Osteoblast (primary cell): ENCODE results near the gene MYO1A. TPM values are rescaled to one million over a fixed set of nuclear protein-coding genes. Genes with fewer than 3 reads are reported as not detected.
"Not testable (repeated sequence)": the region's sequence is repeated elsewhere in the genome, so short reads cannot be mapped to it uniquely, and the experiment has no call there.

Experiments
- DNase-seq: peaks from one replicate; pipeline ENCODE4 v3.0.0; 2011; ENCODE audit warnings: low spot score, mixed read lengths; ENCODE audit not compliant: insufficient read length; ENCODE audit errors: missing footprints
- H2AFZ ChIP-seq: 2 replicates; pipeline ENCODE4 v1.6.0; 2011; ENCODE audit warnings: mild to moderate bottlenecking, low read length
- H3K27ac ChIP-seq: 2 replicates; pipeline ENCODE4 v1.5.1; 2011; ENCODE audit warnings: mild to moderate bottlenecking, low read depth, low read length, moderate library complexity
- H3K27me3 ChIP-seq: 2 replicates; pipeline ENCODE4 v1.6.0; 2012; ENCODE audit warnings: mild to moderate bottlenecking, control low read depth, inconsistent platforms, low read length, moderate library complexity; ENCODE audit not compliant: insufficient read depth
- H3K36me3 ChIP-seq: 2 replicates; pipeline ENCODE4 v1.5.1; 2011; ENCODE audit warnings: mild to moderate bottlenecking, low read length, control low read depth, moderate library complexity; ENCODE audit not compliant: insufficient read depth
- H3K4me1 ChIP-seq: 2 replicates; pipeline ENCODE4 v1.5.1; 2011; ENCODE audit warnings: mild to moderate bottlenecking, low read length, control low read depth, moderate library complexity; ENCODE audit not compliant: insufficient read depth
- H3K4me2 ChIP-seq: 2 replicates; pipeline ENCODE4 v1.6.0; 2011; ENCODE audit warnings: mild to moderate bottlenecking, low read length; ENCODE audit not compliant: insufficient read depth
- H3K4me3 ChIP-seq: fragments of 200-600 bp; sonication (generic); 3 replicates; pipeline ENCODE4 v1.5.1; 2012; ENCODE audit warnings: mild to moderate bottlenecking, low read length, inconsistent platforms; ENCODE audit not compliant: insufficient read depth
- H3K79me2 ChIP-seq: 2 replicates; pipeline ENCODE4 v1.6.0; 2012; ENCODE audit warnings: mild to moderate bottlenecking, low read length, control low read depth, inconsistent platforms; ENCODE audit not compliant: insufficient read depth
- H3K9me3 ChIP-seq: 2 replicates; pipeline ENCODE4 v1.5.1; 2011; ENCODE audit warnings: low read depth, low read length, control low read depth
- H4K20me1 ChIP-seq: 2 replicates; pipeline ENCODE4 v1.6.0; 2012; ENCODE audit warnings: mild to moderate bottlenecking, low read length, control low read depth; ENCODE audit not compliant: insufficient read depth
- CTCF ChIP-seq: IDR thresholded peaks from 2 replicates; pipeline ENCODE4 v1.5.1; 2011; ENCODE audit warnings: mild to moderate bottlenecking, low read depth, low read length, moderate library complexity; ENCODE audit errors: extremely low read depth
- total RNA-seq: library from RNA; depleted of rRNA; stranded (reverse); fragments of >200 nt; gene quantifications from 2 replicates; pipeline ENCODE4 v1.2.3, GENCODE V29; 2012

The MYO1A gene
- total RNA-seq, 1 donor: not detected

GRCh38 chr12:57019983-57020719 lies 29.8 kb downstream of the MYO1A start:
- H3K27me3 ChIP-seq: peaks cover 17% of the 10 kb centered on the region
- no peaks in the 10 kb centered on the region for H3K79me2 ChIP-seq
- DNase-seq: no peak
- no peak overlapping the region for H2AFZ ChIP-seq
- H3K4me3 ChIP-seq: no peak overlapping the region
- TF ChIP-seq CTCF: no peak
- no peaks in the 10 kb centered on the region for H3K36me3 ChIP-seq
- no peak overlapping the region for H3K4me2 ChIP-seq
- no peaks in the 10 kb centered on the region for H3K9me3 ChIP-seq
- H3K4me1 ChIP-seq: no peaks in the 10 kb centered on the region
- no peak overlapping the region for H3K27ac ChIP-seq
- H4K20me1 ChIP-seq: no peaks in the 10 kb centered on the region

GRCh38 chr12:57018906-57019305 lies 31.0 kb downstream of the MYO1A start:
- Histone ChIP-seq H3K4me3 (no peak overlapping the region), H3K27me3 (peaks cover 24% of the 10 kb centered on the region), H3K4me1 (no peaks in the 10 kb centered on the region), H3K9me3 (no peaks in the 10 kb centered on the region), H4K20me1 (no peaks in the 10 kb centered on the region), H3K27ac (no peak overlapping the region), H3K79me2 (no peaks in the 10 kb centered on the region), H3K4me2 (no peak overlapping the region), H3K36me3 (no peaks in the 10 kb centered on the region), H2AFZ (no peak overlapping the region)
- DNase-seq: no peak
- no peak for TF ChIP-seq CTCF

GRCh38 chr12:57018353-57018752 lies 31.6 kb downstream of the MYO1A start:
- not testable (repeated sequence) for H3K9me3 ChIP-seq, H3K4me3 ChIP-seq, H2AFZ ChIP-seq, DNase-seq, H4K20me1 ChIP-seq, H3K4me2 ChIP-seq, H3K79me2 ChIP-seq, H3K4me1 ChIP-seq, H3K36me3 ChIP-seq, H3K27ac ChIP-seq
- peaks cover 30% of the 10 kb centered on the region for H3K27me3 ChIP-seq

GRCh38 chr12:57016348-57016747 lies 33.6 kb downstream of the MYO1A start, which contains the start of gene TAC3:
TAC3 (minus strand) TSS chr12:57016529; CDS start chr12:57015797, 732 bp downstream.
- H3K4me3 ChIP-seq: no peak within 1 kb of the TSS
- no peak for DNase-seq
- H3K27ac ChIP-seq: no peak within 1 kb of the TSS
- H2AFZ ChIP-seq: no peak within 1 kb of the TSS
- H4K20me1 ChIP-seq: no peaks in the 10 kb centered on the region
- peaks cover 33% of the 10 kb centered on the region for H3K27me3 ChIP-seq
- H3K4me1 ChIP-seq: peaks cover 5% of the 10 kb centered on the region
- no peak within 1 kb of the TSS for H3K4me2 ChIP-seq
- no peaks in the 10 kb centered on the region for H3K36me3 ChIP-seq
- no peak for TF ChIP-seq CTCF
- H3K79me2 ChIP-seq: no peaks in the 10 kb centered on the region
- no peaks in the 10 kb centered on the region for H3K9me3 ChIP-seq
